GM23338 (cell line): ENCODE data around the gene ZBTB20. TPM values are rescaled to one million over a fixed set of nuclear protein-coding genes. Genes with fewer than 3 reads are reported as not detected.

Experiments
- ATAC-seq: fragments of 200-7000 bp; cut with Tn5 transposase; 3 replicates; pipeline ENCODE4 v1.9.1; 2020
- DNase-seq: peaks from one replicate; pipeline ENCODE4 v3.0.0-alpha.2; 2015; ENCODE audit warnings: low spot score
- H2AFZ ChIP-seq: fragments of 200-600 bp; sonication (generic); 2 replicates; pipeline ENCODE4 v1.8.0; 2016; ENCODE audit warnings: antibody characterized with exemption, mild to moderate bottlenecking, moderate library complexity
- H3F3A ChIP-seq: fragments of 200-600 bp; sonication (generic); replicated peaks from 2 replicates; pipeline ENCODE4 v1.8.0; 2017; ENCODE audit warnings: antibody characterized with exemption, mixed run types, low read depth
- H3K27ac ChIP-seq: fragments of 200-600 bp; sonication (generic); 2 replicates; pipeline ENCODE4 v1.6.1; 2016; ENCODE audit warnings: low read depth
- H3K27me3 ChIP-seq: fragments of 200-600 bp; sonication (generic); 2 replicates; pipeline ENCODE4 v1.8.0; 2016; ENCODE audit warnings: mild to moderate bottlenecking, mixed run types, moderate library complexity; ENCODE audit not compliant: insufficient read depth
- H3K36me3 ChIP-seq: fragments of 200-600 bp; sonication (generic); 2 replicates; pipeline ENCODE4 v1.8.0; 2016; ENCODE audit warnings: mild to moderate bottlenecking; ENCODE audit not compliant: insufficient read depth
- H3K4me1 ChIP-seq: fragments of 200-600 bp; sonication (generic); 2 replicates; pipeline ENCODE4 v1.8.0; 2016; ENCODE audit warnings: mild to moderate bottlenecking, moderate library complexity; ENCODE audit not compliant: insufficient read depth
- H3K4me2 ChIP-seq: fragments of 200-600 bp; sonication (generic); 2 replicates; pipeline ENCODE4 v1.7.1; 2017; ENCODE audit warnings: mixed run types
- H3K4me3 ChIP-seq: fragments of 200-600 bp; sonication (generic); 2 replicates; pipeline ENCODE4 v1.6.1; 2016; ENCODE audit warnings: mixed run types
- H3K79me2 ChIP-seq: fragments of 200-600 bp; sonication (generic); replicated peaks from 2 replicates; pipeline ENCODE4 v1.8.0; 2017; ENCODE audit warnings: mild to moderate bottlenecking; ENCODE audit not compliant: insufficient read depth
- H3K9me2 ChIP-seq: fragments of 200-600 bp; sonication (generic); 2 replicates; pipeline ENCODE4 v1.8.0; 2017; ENCODE audit not compliant: insufficient read depth
- H4K20me1 ChIP-seq: fragments of 200-600 bp; sonication (generic); replicated peaks from 2 replicates; pipeline ENCODE4 v1.8.0; 2017; ENCODE audit warnings: mild to moderate bottlenecking; ENCODE audit not compliant: insufficient read depth
- H3K27ac Mint-ChIP-seq: 2 replicates; pipeline ENCODE4 v1.8.0; 2020; ENCODE audit warnings: inconsistent platforms, mild to moderate bottlenecking, moderate library complexity, mixed read lengths
- H3K27me3 Mint-ChIP-seq: 3 replicates; pipeline ENCODE4 v1.8.0; 2022; ENCODE audit warnings: low read depth, mild to moderate bottlenecking, moderate library complexity, mixed read lengths, inconsistent platforms; ENCODE audit not compliant: insufficient read depth, poor library complexity
- H3K36me3 Mint-ChIP-seq: 3 replicates; pipeline ENCODE4 v1.8.0; 2021; ENCODE audit warnings: low read depth, mild to moderate bottlenecking, inconsistent platforms, moderate library complexity, mixed read lengths
- H3K4me1 Mint-ChIP-seq: 3 replicates; pipeline ENCODE4 v1.8.0; 2020; ENCODE audit warnings: mild to moderate bottlenecking, inconsistent platforms, mixed read lengths
- H3K4me3 Mint-ChIP-seq: 3 replicates; pipeline ENCODE4 v1.8.0; 2021; ENCODE audit warnings: moderate library complexity, mild to moderate bottlenecking, inconsistent platforms, mixed read lengths
- H3K9me3 Mint-ChIP-seq: 3 replicates; pipeline ENCODE4 v1.8.0; 2020; ENCODE audit warnings: moderate library complexity, mild to moderate bottlenecking, inconsistent platforms, mixed read lengths
- CREB1 ChIP-seq: fragments of 250-450 bp; sonication (Bioruptor Pico); IDR thresholded peaks from 2 replicates; pipeline ENCODE4 v1.5.0; 2020; ENCODE audit warnings: low read depth, mild to moderate bottlenecking, moderate library complexity
- ETS1 ChIP-seq: IDR thresholded peaks from 2 replicates; pipeline ENCODE4 v1.6.1; 2016; ENCODE audit warnings: antibody characterized with exemption
- EZH2 ChIP-seq: fragments of 200-600 bp; sonication (generic); IDR thresholded peaks from one replicate; pipeline ENCODE4 v1.8.0; 2017; ENCODE audit warnings: antibody characterized with exemption, mild to moderate bottlenecking, low read depth; ENCODE audit not compliant: unreplicated experiment
- EZH2phosphoT487 ChIP-seq: fragments of 200-600 bp; sonication (generic); IDR thresholded peaks from one replicate; pipeline ENCODE4 v1.8.1; 2018; ENCODE audit warnings: antibody characterized with exemption; ENCODE audit not compliant: unreplicated experiment
- JUNB ChIP-seq: IDR thresholded peaks from one replicate; pipeline ENCODE4 v1.6.1; 2016; ENCODE audit warnings: antibody characterized with exemption; ENCODE audit not compliant: unreplicated experiment
- NANOG ChIP-seq: IDR thresholded peaks from 2 replicates; pipeline ENCODE4 v1.6.1; 2016; ENCODE audit warnings: antibody characterized with exemption, borderline replicate concordance
- POLR2AphosphoS5 ChIP-seq: IDR thresholded peaks from 2 replicates; pipeline ENCODE4 v1.6.1; 2016; ENCODE audit warnings: antibody characterized with exemption, low read depth
- REST ChIP-seq: IDR thresholded peaks from one replicate; pipeline ENCODE4 v1.6.1; 2018; ENCODE audit warnings: antibody characterized with exemption; ENCODE audit not compliant: unreplicated experiment
- STAT1 ChIP-seq: IDR thresholded peaks from one replicate; pipeline ENCODE4 v1.6.1; 2016; ENCODE audit warnings: antibody characterized with exemption; ENCODE audit not compliant: unreplicated experiment
- ZNF114 ChIP-seq: fragments of 250-450 bp; sonication (Bioruptor Pico); IDR thresholded peaks from 2 replicates; pipeline ENCODE4 v1.5.0; 2020; ENCODE audit warnings: mild to moderate bottlenecking, moderate library complexity
- ZNF331 ChIP-seq: fragments of 250-450 bp; sonication (Bioruptor Pico); IDR thresholded peaks from 2 replicates; pipeline ENCODE4 v1.5.0; 2020; ENCODE audit warnings: low read depth, mild to moderate bottlenecking, moderate library complexity
- ZNF462 ChIP-seq: fragments of 250-450 bp; sonication (Bioruptor Pico); IDR thresholded peaks from 2 replicates; pipeline ENCODE4 v1.5.0; 2020; ENCODE audit warnings: mild to moderate bottlenecking, moderate library complexity
- polyA plus RNA-seq: library from polyadenylated mRNA; unstranded; fragments of >200 nt; fragmentation: Nextera tagmentation; extraction: Ambion mirVana; gene quantifications from 2 replicates; pipeline ENCODE4 v1.2.1, GENCODE V29; 2016
- total RNA-seq: library from RNA; depleted of rRNA; stranded (reverse); fragments of >200 nt; shearing (Covaris generic); gene quantifications from 2 replicates; pipeline ENCODE4 v1.2.3, GENCODE V29; 2014
- TF ChIP-seq, protein P1 (sequence below), 2 experiments: fragments of 200-600 bp in 1 of 2; sonication (generic) in 1 of 2; conservative IDR thresholded peaks; 2 replicates each; pipeline versions ENCODE4 v1.5.1 to v1.6.1; 2016 to 2017; ENCODE audit warnings: antibody characterized with exemption in 2 of 2, low read depth in 2 of 2, mild to moderate bottlenecking in 2 of 2, moderate library complexity in 1 of 2

The ZBTB20 gene
- total and polyA plus RNA-seq, 2 experiments from 2014 or later = 2.0 to 3.3 TPM

DNA sequence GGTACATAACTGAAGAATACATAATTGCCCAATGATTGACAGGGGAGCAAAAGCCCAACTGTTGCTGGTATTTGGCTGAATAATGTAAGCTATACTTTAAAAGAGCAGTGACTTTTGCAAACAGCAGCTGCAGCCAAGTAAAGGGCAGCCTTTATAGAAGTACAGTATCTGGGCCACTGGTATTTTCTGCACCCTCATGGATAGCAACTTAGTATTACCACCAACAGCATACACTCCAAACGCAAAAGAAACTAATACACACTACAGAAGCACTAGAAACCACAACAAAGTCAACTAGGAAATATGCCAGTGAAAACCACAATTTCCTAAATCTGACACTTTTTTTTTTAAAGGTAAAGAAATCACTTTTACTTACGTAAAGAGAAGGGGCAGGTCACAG, 647.1 kb downstream of the ZBTB20 start:
- Mint-ChIP-seq H3K36me3 (no peaks in the 10 kb centered on the region), H3K4me1 (peaks cover 18% of the 10 kb centered on the region; the same call in 2 of the 3 replicates), H3K9me3 (no peaks in the 10 kb centered on the region), H3K4me3 (no peak overlapping the region), H3K27ac (no peak overlapping the region), H3K27me3 (no peaks in the 10 kb centered on the region)
- Histone ChIP-seq H4K20me1 (no peaks in the 10 kb centered on the region), H3K4me1 (no peaks in the 10 kb centered on the region; the same call in 1 of the 2 replicates), H3K4me2 (no peak overlapping the region), H2AFZ (no peak overlapping the region), H3K27ac (no peak overlapping the region), H3K9me2 (no peaks in the 10 kb centered on the region), H3K79me2 (no peaks in the 10 kb centered on the region), H3K27me3 (no peaks in the 10 kb centered on the region), H3F3A (no peaks in the 10 kb centered on the region), H3K4me3 (no peak overlapping the region), H3K36me3 (no peaks in the 10 kb centered on the region)
- ATAC-seq (no peak), DNase-seq (no peak)
- TF ChIP-seq EZH2phosphoT487 (no peak), POLR2AphosphoS5 (no peak), ZNF462 (no peak), STAT1 (no peak), REST (no peak), CREB1 (no peak), EZH2 (no peak), JUNB (no peak), ETS1 (no peak), NANOG (no peak), ZNF331 (CRISPR knock-in tag) (no peak), ZNF114 (CRISPR knock-in tag) (no peak)
- TF ChIP-seq, protein P1, sequence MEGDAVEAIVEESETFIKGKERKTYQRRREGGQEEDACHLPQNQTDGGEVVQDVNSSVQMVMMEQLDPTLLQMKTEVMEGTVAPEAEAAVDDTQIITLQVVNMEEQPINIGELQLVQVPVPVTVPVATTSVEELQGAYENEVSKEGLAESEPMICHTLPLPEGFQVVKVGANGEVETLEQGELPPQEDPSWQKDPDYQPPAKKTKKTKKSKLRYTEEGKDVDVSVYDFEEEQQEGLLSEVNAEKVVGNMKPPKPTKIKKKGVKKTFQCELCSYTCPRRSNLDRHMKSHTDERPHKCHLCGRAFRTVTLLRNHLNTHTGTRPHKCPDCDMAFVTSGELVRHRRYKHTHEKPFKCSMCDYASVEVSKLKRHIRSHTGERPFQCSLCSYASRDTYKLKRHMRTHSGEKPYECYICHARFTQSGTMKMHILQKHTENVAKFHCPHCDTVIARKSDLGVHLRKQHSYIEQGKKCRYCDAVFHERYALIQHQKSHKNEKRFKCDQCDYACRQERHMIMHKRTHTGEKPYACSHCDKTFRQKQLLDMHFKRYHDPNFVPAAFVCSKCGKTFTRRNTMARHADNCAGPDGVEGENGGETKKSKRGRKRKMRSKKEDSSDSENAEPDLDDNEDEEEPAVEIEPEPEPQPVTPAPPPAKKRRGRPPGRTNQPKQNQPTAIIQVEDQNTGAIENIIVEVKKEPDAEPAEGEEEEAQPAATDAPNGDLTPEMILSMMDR (conservative IDR thresholded peaks at IDR 0.05; ENCODE audit: low read depth in 2 of 2) = no peak
